SK-N-SH (cell line): Measurements from ENCODE around the gene ANKRD33B.

ENCODE experiments used
- GATA2 ChIP-seq: sonication (generic); formaldehyde crosslinking; IDR thresholded peaks from 2 replicates; pipeline ENCODE4 v1.5.0; 2020; ENCODE audit warnings: mild to moderate bottlenecking, missing genetic modification reagents
- JUND ChIP-seq: IDR thresholded peaks from 2 replicates; pipeline ENCODE4 v1.4.0; 2012
- RAD21 ChIP-seq: IDR thresholded peaks from 2 replicates; pipeline ENCODE4 v1.6.1; 2012; ENCODE audit warnings: mild to moderate bottlenecking, low read length
- TAF1 ChIP-seq: IDR thresholded peaks from 2 replicates; pipeline ENCODE4 v1.6.1; 2012; ENCODE audit warnings: low read depth, mild to moderate bottlenecking, low read length, moderate library complexity, borderline replicate concordance
- TF ChIP-seq, protein P1 (sequence below): fragments of 200-600 bp; sonication (generic); IDR thresholded peaks from 2 replicates; pipeline ENCODE4 v1.6.1; 2017; ENCODE audit warnings: antibody characterized with exemption, mild to moderate bottlenecking, moderate library complexity
- TF ChIP-seq, protein P2 (sequence below): IDR thresholded peaks from 2 replicates; pipeline ENCODE4 v1.6.1; 2012; ENCODE audit warnings: mild to moderate bottlenecking, low read depth, low read length, moderate library complexity

DNA sequence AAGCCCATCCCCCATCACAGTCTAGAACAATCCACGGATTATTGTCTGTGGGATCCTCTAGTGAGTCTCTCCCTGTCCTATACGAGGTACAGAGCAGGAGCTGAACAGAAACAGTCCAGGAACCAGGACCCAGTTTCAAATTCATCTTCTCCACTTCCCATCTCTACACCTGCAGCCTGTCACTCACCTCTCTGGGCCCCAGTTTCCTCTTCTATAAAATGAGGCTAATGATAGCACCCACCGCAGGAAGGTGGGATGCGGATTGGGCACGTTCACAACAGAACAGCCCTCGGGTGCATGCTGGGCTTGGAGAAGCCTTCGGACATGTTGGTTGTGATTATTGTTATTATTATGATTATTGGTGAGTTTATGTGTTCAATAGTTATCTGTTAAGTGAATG lies 78.5 kb downstream of the ANKRD33B start:
- TF ChIP-seq, protein P1, sequence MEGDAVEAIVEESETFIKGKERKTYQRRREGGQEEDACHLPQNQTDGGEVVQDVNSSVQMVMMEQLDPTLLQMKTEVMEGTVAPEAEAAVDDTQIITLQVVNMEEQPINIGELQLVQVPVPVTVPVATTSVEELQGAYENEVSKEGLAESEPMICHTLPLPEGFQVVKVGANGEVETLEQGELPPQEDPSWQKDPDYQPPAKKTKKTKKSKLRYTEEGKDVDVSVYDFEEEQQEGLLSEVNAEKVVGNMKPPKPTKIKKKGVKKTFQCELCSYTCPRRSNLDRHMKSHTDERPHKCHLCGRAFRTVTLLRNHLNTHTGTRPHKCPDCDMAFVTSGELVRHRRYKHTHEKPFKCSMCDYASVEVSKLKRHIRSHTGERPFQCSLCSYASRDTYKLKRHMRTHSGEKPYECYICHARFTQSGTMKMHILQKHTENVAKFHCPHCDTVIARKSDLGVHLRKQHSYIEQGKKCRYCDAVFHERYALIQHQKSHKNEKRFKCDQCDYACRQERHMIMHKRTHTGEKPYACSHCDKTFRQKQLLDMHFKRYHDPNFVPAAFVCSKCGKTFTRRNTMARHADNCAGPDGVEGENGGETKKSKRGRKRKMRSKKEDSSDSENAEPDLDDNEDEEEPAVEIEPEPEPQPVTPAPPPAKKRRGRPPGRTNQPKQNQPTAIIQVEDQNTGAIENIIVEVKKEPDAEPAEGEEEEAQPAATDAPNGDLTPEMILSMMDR = no peak
- TF ChIP-seq JUND (no peak), GATA2 (CRISPR knock-in tag) (no peak), TAF1 (no peak), RAD21 (no peak)
- TF ChIP-seq, protein P2, sequence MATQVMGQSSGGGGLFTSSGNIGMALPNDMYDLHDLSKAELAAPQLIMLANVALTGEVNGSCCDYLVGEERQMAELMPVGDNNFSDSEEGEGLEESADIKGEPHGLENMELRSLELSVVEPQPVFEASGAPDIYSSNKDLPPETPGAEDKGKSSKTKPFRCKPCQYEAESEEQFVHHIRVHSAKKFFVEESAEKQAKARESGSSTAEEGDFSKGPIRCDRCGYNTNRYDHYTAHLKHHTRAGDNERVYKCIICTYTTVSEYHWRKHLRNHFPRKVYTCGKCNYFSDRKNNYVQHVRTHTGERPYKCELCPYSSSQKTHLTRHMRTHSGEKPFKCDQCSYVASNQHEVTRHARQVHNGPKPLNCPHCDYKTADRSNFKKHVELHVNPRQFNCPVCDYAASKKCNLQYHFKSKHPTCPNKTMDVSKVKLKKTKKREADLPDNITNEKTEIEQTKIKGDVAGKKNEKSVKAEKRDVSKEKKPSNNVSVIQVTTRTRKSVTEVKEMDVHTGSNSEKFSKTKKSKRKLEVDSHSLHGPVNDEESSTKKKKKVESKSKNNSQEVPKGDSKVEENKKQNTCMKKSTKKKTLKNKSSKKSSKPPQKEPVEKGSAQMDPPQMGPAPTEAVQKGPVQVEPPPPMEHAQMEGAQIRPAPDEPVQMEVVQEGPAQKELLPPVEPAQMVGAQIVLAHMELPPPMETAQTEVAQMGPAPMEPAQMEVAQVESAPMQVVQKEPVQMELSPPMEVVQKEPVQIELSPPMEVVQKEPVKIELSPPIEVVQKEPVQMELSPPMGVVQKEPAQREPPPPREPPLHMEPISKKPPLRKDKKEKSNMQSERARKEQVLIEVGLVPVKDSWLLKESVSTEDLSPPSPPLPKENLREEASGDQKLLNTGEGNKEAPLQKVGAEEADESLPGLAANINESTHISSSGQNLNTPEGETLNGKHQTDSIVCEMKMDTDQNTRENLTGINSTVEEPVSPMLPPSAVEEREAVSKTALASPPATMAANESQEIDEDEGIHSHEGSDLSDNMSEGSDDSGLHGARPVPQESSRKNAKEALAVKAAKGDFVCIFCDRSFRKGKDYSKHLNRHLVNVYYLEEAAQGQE = no peak
